Stimulated activated CD8-positive, alpha-beta memory T cell treated with anti-CD3 and anti-CD28 coated beads, Interleukin-2, amount 100 ng/mL, for 1 hour (primary cell): ENCODE measurements around the gene SPEF1.

Experiments used
- DNase-seq, 2 donors: peaks; one replicate each; pipeline ENCODE4 v3.0.0-alpha.2; 2020; ENCODE audit warnings: low read depth in 2 of 2

The SPEF1 gene

GRCh38 chr20:3788685-3789155 lies 7.5 kb upstream of the SPEF1 start:
- DNase-seq: no peak

- DNase-seq: no peak
These were observed 6.2 kb upstream of the SPEF1 start for GRCh38 chr20:3787324-3788014.

GRCh38 chr20:3786665-3787323 lies 5.5 kb upstream of the SPEF1 start, which contains the start of gene CENPB:
Gene CENPB (minus strand): TSS chr20:3786740. CDS start chr20:3786483, 257 bp downstream.
- peak; percentile 78 to 83 for DNase-seq

DNA sequence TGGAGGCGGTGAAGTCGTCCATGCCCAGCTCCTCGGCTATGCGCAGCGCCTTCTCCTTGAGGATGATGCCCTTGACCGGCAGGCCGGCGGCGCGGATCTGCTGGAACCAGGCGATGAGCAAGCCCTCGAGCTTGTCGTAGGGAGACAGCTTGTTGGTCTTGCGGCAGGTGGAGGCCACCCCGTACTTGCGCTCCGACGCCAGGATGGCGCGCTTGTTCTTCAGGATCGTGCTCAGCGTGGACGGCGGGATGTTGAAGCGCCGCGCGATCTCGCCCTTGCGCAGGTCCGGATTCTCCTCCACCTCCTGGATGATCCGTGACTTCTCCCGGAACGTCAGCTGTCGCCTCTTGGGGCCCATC lies 4.9 kb upstream of the SPEF1 start:
- DNase-seq: no peak

GRCh38 chr20:3785240-3786125 lies 4.2 kb upstream of the SPEF1 start:
- no peak for DNase-seq

DNA sequence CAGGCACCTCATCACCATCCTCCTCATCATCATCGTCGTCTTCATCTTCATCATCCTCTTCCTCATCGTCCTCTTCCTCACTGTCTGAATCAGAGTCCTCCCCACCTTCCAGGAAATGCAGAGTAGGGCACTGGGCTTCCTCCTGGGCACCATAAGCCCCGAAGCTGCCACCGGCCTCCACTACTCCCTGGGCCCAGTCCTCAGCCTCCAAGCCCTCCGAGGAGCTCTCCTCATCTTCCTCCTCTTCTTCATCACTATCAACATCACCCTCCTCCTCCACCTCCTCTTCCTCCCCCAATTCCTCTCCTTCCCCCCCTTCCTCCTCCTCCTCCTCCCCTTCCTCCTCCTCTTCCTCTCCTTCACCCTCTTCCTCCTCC lies 3.6 kb upstream of the SPEF1 start:
- no peak for DNase-seq

DNA sequence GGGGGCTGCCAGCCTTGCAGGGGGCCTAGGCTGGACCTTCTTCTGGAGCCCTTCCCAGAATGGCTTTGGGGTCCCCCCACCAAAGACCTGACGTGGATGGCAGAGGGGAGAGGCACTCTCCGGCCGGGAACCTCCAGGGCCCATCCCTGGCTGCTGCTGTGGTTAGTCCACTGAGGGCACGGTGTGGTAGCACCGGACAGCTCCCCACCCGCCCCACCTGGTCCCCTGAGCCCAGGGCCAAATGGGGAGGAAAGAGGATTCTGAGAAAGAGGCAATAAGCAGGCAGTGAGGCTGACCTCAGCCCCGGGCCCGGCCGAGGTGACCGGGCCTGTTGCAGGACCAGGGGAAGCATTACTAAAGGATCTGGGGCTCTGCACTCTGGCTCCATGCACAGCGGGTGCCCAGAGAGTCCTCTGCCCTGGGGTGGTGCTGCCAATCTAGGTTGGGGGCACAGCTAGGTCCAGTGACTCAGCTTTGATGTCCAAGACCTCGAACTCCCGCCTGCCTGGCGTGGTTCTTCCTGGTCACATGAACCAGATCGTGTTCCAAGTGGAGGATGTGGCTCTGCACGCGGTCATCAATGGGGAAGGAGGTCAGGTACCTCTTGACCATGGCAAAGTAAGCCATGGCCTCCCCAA lies 3.1 kb upstream of the SPEF1 start:
- DNase-seq: no peak

DNA sequence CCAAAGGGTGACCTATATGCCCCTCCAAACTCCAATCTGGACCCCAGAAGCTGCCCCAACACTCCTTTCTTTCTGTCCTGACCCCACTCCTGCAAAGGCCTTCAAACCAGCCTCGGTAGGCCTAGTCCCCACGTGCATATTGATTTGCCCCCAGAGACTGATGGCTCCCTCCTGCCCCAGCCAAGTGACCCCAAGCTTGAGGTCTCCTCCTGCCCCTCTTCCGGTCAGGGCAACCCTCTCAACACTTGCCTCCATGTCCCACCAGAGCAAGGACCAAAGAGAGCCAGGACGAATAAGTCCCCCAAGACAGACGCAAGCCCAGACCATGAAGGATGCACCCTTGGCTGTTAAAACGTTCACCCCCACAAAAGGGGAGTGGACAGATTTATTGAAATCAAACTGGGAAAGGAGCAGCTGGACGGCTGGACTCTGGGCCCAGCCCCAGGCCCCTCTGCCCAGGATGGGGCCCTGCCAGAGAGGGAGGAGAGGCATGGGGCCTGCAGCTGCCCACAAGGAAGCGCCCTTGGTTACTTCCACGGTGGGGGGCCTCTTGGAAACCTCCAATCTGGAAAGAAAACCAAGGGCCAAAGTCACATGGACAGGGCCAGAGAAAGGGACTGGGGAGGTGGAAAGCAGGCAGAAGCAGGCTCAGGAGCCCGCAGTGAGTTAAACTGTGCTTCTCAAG lies 2.4 kb upstream of the SPEF1 start:
- no peak for DNase-seq

GRCh38 chr20:3783068-3783489 lies 1.8 kb upstream of the SPEF1 start:
- DNase-seq: no peak

DNA sequence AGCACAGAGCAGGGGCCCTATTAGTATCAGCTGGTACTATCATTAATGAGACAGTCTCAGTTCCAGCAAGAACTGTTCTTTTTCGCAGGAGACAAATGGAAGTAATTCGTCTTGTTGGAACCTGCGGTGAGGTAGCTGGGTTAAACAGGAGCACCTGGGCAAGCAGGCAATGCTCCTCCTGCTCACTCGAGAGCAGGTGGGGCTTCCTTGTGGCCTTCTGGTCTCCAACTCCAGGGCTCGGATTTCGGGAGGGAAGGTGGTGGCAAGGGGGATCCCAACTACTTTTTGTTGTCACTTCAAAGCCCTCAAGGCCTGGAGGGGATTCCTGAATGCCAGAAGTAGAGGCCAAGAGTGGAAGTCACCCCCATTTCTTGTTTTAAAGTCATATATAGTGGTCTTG lies 1.3 kb upstream of the SPEF1 start:
- DNase-seq: no peak

DNA sequence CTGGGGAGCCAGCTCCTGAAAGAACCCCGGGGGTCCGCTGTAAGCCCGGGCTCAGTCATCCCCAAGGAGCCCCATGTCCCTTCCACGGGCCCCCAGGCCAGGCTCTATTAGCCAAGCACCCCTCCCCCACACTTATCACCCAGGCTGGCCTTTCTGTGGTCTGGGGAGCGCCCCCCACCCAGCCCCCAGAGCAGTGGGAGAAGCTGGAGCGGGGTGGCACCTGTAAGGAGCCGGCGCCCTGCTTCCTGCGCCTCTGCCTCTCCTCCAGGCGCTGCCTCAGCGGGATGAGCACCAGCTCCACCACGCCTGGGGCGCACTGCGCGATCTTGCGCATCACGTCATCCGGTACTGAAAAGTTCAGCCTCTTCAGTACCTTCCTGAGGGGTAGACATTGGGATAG lies 2.3 kb downstream of the SPEF1 start:
- no peak for DNase-seq

GRCh38 chr20:3777716-3778629 lies 3.3 kb downstream of the SPEF1 start:
- peak in 1 of 2 donors; percentile 30 for DNase-seq

DNA sequence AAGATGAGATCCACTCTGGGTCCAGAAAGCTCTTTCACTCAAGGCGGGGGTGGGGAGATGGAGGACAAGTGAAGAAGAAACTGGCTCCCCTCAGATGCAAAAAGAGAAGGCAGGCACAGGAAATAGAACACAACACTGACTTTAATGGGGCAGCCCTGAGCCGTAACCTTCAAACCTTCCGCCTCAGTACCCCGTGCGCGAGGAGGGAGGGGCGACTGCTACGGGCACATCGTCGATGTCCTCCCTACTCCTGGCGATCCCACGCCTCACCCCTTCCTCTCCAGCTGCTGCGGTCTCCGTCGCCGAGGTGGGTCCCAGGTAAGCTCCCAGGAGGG lies 3.9 kb downstream of the SPEF1 start:
- no peak for DNase-seq

DNA sequence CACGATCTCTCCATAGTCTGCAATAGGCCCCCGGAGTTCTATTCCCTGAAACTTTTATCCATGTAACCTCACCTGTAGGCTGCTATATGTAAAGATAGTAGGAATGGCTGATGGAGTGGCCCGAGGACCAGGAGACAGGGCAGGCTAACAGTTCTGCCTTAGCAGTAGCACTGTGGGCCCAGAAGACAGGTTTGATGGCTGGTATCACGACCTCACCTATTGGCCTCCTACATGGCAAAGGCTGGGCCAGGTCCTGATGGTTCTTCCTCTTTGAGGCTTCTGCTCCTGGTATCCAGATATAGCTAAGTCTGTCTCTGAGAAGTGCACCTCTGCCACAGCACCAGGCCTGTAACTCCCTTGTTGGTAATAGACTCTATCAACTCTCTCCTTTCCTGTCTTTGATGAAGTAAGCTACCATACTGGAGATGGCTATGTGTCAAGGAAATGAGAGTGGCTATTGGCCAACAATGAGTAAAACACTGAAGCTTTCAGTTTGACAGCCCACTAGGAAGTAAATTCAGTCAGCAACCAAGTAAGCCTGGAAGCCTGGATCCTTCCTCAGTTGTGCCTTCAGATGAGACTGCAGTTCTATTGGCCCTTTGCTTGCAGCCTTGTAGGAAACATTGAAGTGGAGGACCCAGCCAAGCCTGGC lies 5.7 kb downstream of the SPEF1 start:
- DNase-seq: no peak

- no peak for DNase-seq
These were observed 9.6 kb downstream of the SPEF1 start for GRCh38 chr20:3771552-3772058.

- peak; percentile 61 to 62 for DNase-seq
These were observed 12.7 kb downstream of the SPEF1 start for GRCh38 chr20:3768342-3769130.

GRCh38 chr20:3767427-3768341 lies 13.6 kb downstream of the SPEF1 start, which contains the start of gene ADISSP:
Gene ADISSP (minus strand): TSS chr20:3767753. CDS start chr20:3760100, 7,653 bp downstream.
- DNase-seq: peak; percentile 95 to 96

- no peak for DNase-seq
These were observed 14.2 kb downstream of the SPEF1 start for GRCh38 chr20:3767110-3767426.
